K562 (cell line): Measurements from ENCODE around the gene FAM234B. TPM values are rescaled to one million over a fixed set of nuclear protein-coding genes. Genes with fewer than 3 reads are reported as not detected.

Experiments used
- ATAC-seq: fragments of 200-7000 bp; cut with Tn5 transposase; 3 replicates; pipeline ENCODE4 v1.9.1; 2020; ENCODE audit warnings: moderate library complexity
- BruUV-seq: library from RNA; stranded (reverse); fragments of 400-500 nt; replicated peaks from 2 replicates; lab custom pipeline; 2021; lab: Mats Ljungman, UMichigan
- CTCF ChIA-PET: fragments of 300-600 bp; formaldehyde crosslinking; extraction: SDS; loops from one replicate; lab custom pipeline; 2021; ENCODE audit warnings: low intra/inter-chr PET ratio; lab: Yijun Ruan, JAX
- POLR2A ChIA-PET: fragments of 300-600, 350-650 bp; sonication (Branson Sonifier 250); formaldehyde crosslinking; extraction: SDS; loops from one replicate; lab custom pipeline; 2021; ENCODE audit warnings: antibody characterized with exemption, inconsistent platforms; lab: Yijun Ruan, JAX
- DNase-seq, 4 experiments: peaks; one replicate each; pipeline versions ENCODE4 v3.0.0 to v3.0.0-alpha.2; 2011 to 2018; ENCODE audit warnings: low spot score in 3 of 4, mixed read lengths in 3 of 4; ENCODE audit errors: extremely low read depth in 1 of 4
- FAIRE-seq: peaks from 2 replicates; lab custom pipeline; 2011; peaks lifted over from hg19 to GRCh38; lab: Jason Lieb, UNC
- H2AFZ ChIP-seq: 2 replicates; pipeline ENCODE4 v1.6.0; 2011; ENCODE audit warnings: low read depth, low read length, control low read depth, inconsistent platforms
- H3K27ac ChIP-seq: fragments of 200-600 bp; 3 replicates; pipeline ENCODE4 v1.8.0; 2011; ENCODE audit warnings: low read depth, mild to moderate bottlenecking, control low read depth, inconsistent platforms, low read length, moderate library complexity, mixed read lengths; ENCODE audit errors: extremely low read depth
- H3K27me3 ChIP-seq, 2 experiments: fragments of 300-600 bp in 1 of 2; 2 replicates in 1 of 2; 3 replicates in 1 of 2; pipeline versions ENCODE4 v1.6.0 to v1.8.0; 2011; ENCODE audit warnings: inconsistent platforms in 2 of 2, low read length in 2 of 2, mild to moderate bottlenecking in 1 of 2, mixed read lengths in 1 of 2, moderate library complexity in 1 of 2; ENCODE audit not compliant: control insufficient read depth in 2 of 2, insufficient read depth in 2 of 2
- H3K36me3 ChIP-seq: fragments of 300-600 bp; 3 replicates; pipeline ENCODE4 v1.8.0; 2011; ENCODE audit warnings: mild to moderate bottlenecking, low read length, inconsistent platforms; ENCODE audit not compliant: control insufficient read depth, insufficient read depth
- H3K4me1 ChIP-seq, 2 experiments: fragments of 200-600 bp in 1 of 2; replicated peaks in 1 of 2; 2 replicates in 1 of 2; 3 replicates in 1 of 2; pipeline versions ENCODE4 v1.5.1 to v1.8.0; 2011; ENCODE audit warnings: inconsistent platforms in 2 of 2, low read length in 2 of 2, mild to moderate bottlenecking in 1 of 2, mixed read lengths in 1 of 2, moderate library complexity in 1 of 2; ENCODE audit not compliant: control insufficient read depth in 2 of 2, insufficient read depth in 2 of 2
- H3K4me2 ChIP-seq: 2 replicates; pipeline ENCODE4 v1.6.1; 2011; ENCODE audit warnings: low read length, control low read depth, inconsistent platforms, mixed read lengths; ENCODE audit not compliant: insufficient read depth
- H3K4me3 ChIP-seq: fragments of 200-600 bp; sonication (generic), shearing (Covaris generic); 2 replicates; pipeline ENCODE4 v1.5.1; 2016; ENCODE audit warnings: control low read depth, inconsistent platforms
- H3K79me2 ChIP-seq: fragments of 200-600 bp; 3 replicates; pipeline ENCODE4 v1.8.0; 2011; ENCODE audit warnings: low read length, inconsistent platforms; ENCODE audit not compliant: control insufficient read depth, insufficient read depth
- H3K9ac ChIP-seq, 2 experiments: 2 replicates each; pipeline versions ENCODE4 v1.6.0 to v1.6.1; 2011; ENCODE audit warnings: low read depth in 2 of 2, low read length in 2 of 2, control low read depth in 1 of 2, inconsistent platforms in 1 of 2, mild to moderate bottlenecking in 1 of 2, mixed read lengths in 1 of 2; ENCODE audit not compliant: insufficient read depth in 1 of 2
- H3K9me1 ChIP-seq: one replicate; pipeline ENCODE4 v1.6.0; 2011; ENCODE audit warnings: inconsistent platforms, mild to moderate bottlenecking, low read length, moderate library complexity; ENCODE audit not compliant: control insufficient read depth, insufficient read depth
- H3K9me3 ChIP-seq: replicated peaks from 2 replicates; pipeline ENCODE4 v1.5.1; 2011; ENCODE audit warnings: low read depth, low read length, inconsistent platforms; ENCODE audit not compliant: control insufficient read depth, insufficient read depth
- H4K20me1 ChIP-seq: replicated peaks from 2 replicates; pipeline ENCODE4 v1.6.1; 2011; ENCODE audit warnings: low read length, inconsistent platforms, mixed read lengths; ENCODE audit not compliant: control insufficient read depth, insufficient read depth
- ARID1B ChIP-seq: fragments of 450-650 bp; IDR thresholded peaks from 2 replicates; pipeline ENCODE4 v1.6.1; 2016; ENCODE audit warnings: antibody characterized with exemption, mild to moderate bottlenecking, inconsistent platforms
- ATF3 ChIP-seq, 2 experiments: fragments of 450-650 bp in 1 of 2; sonication (generic) in 1 of 2; formaldehyde crosslinking in 1 of 2; IDR thresholded peaks in 1 of 2; conservative IDR thresholded peaks in 1 of 2; 2 replicates each; pipeline versions ENCODE4 v1.6.1 to v1.8.1; 2016 to 2023; ENCODE audit warnings: mild to moderate bottlenecking in 2 of 2, moderate library complexity in 2 of 2, inconsistent platforms in 1 of 2, missing genetic modification reagents in 1 of 2
- CCNT2 ChIP-seq: IDR thresholded peaks from 2 replicates; pipeline ENCODE4 v1.6.1; 2011; ENCODE audit warnings: borderline replicate concordance, low read depth, mild to moderate bottlenecking, moderate library complexity, mixed read lengths, low read length; ENCODE audit not compliant: insufficient read length; ENCODE audit errors: extremely low read depth
- COPS2 ChIP-seq: fragments of 450-650 bp; conservative IDR thresholded peaks from 2 replicates; pipeline ENCODE4 v1.6.1; 2016; ENCODE audit warnings: mild to moderate bottlenecking, moderate library complexity
- CREB5 ChIP-seq: fragments of 250-450 bp; sonication (Bioruptor Pico); IDR thresholded peaks from 2 replicates; pipeline ENCODE4 v1.5.0; 2020; ENCODE audit warnings: mild to moderate bottlenecking
- LEF1 ChIP-seq: fragments of 450-650 bp; IDR thresholded peaks from 2 replicates; pipeline ENCODE4 v1.6.1; 2016; ENCODE audit warnings: mild to moderate bottlenecking
- MIER1 ChIP-seq: fragments of 450-650 bp; IDR thresholded peaks from 2 replicates; pipeline ENCODE4 v1.6.1; 2016; ENCODE audit warnings: antibody characterized with exemption, mild to moderate bottlenecking, low read depth
- MTA2 ChIP-seq: fragments of 450-650 bp; IDR thresholded peaks from 2 replicates; pipeline ENCODE4 v1.6.1; 2016; ENCODE audit warnings: low read depth
- NCOA6 ChIP-seq: fragments of 450-650 bp; IDR thresholded peaks from 2 replicates; pipeline ENCODE4 v1.6.1; 2017; ENCODE audit warnings: mild to moderate bottlenecking
- NFRKB ChIP-seq: fragments of 450-650 bp; IDR thresholded peaks from 2 replicates; pipeline ENCODE4 v1.6.1; 2016; ENCODE audit warnings: low read depth
- NFYB ChIP-seq: IDR thresholded peaks from 2 replicates; pipeline ENCODE4 v1.6.1; 2011; ENCODE audit warnings: mild to moderate bottlenecking, moderate library complexity; ENCODE audit not compliant: insufficient read length; ENCODE audit errors: extremely low read depth
- NR2F6 ChIP-seq: fragments of 450-650 bp; formaldehyde crosslinking; IDR thresholded peaks from 2 replicates; pipeline ENCODE4 v1.4.0; 2020; ENCODE audit warnings: mild to moderate bottlenecking
- SMARCE1 ChIP-seq: fragments of 450-650 bp; IDR thresholded peaks from 2 replicates; pipeline ENCODE4 v1.7.1; 2016; ENCODE audit warnings: mild to moderate bottlenecking
- SRSF1 ChIP-seq: fragments of 200-400 bp; formaldehyde crosslinking; IDR thresholded peaks from 2 replicates; pipeline ENCODE4 v1.6.1; 2017; ENCODE audit warnings: mild to moderate bottlenecking, low read depth, low read length, moderate library complexity
- TAL1 ChIP-seq: fragments of 450-650 bp; IDR thresholded peaks from 2 replicates; pipeline ENCODE4 v1.6.1; 2016; ENCODE audit warnings: mild to moderate bottlenecking
- TRIM28 ChIP-seq: fragments of 450-650 bp; IDR thresholded peaks from 2 replicates; pipeline ENCODE4 v1.6.1; 2017
- ZBTB33 ChIP-seq: sonication (generic); formaldehyde crosslinking; IDR thresholded peaks from 2 replicates; pipeline ENCODE4 v1.8.1; 2023; ENCODE audit warnings: mild to moderate bottlenecking, missing genetic modification reagents
- ZNF23 ChIP-seq: fragments of 250-450 bp; sonication (Bioruptor Pico); IDR thresholded peaks from 2 replicates; pipeline ENCODE4 v1.4.0; 2020; ENCODE audit warnings: mild to moderate bottlenecking
- ZNF3 ChIP-seq: fragments of 250-450 bp; sonication (Bioruptor Pico); IDR thresholded peaks from 2 replicates; pipeline ENCODE4 v1.5.0; 2021; ENCODE audit warnings: mild to moderate bottlenecking, moderate library complexity
- ZNF76 ChIP-seq: fragments of 250-450 bp; sonication (Bioruptor Pico); IDR thresholded peaks from 2 replicates; pipeline ENCODE4 v1.4.0; 2020; ENCODE audit warnings: mild to moderate bottlenecking, moderate library complexity, borderline replicate concordance
- WGBS: fragments of 100-300 bp; shearing (Covaris generic); methylation state at CpG from one replicate; pipeline ENCODE4 v1.1.6; 2016; ENCODE audit warnings: low coverage, mixed read lengths; ENCODE audit not compliant: insufficient coverage; ENCODE audit errors: missing lambda C conversion rate; 5-methylcytosine and 5-hydroxymethylcytosine counted together
- in situ Hi-C: fragments of 300-500 bp; cut with MboI; formaldehyde crosslinking; loops from 4 replicates; pipeline ENCODE4 v1.15.0; 2018; ENCODE audit warnings: inconsistent platforms, mixed read lengths
- intact Hi-C: fragments of 100-400 bp; cut with micrococcal nuclease; formaldehyde crosslinking; loops from 2 replicates; pipeline ENCODE4 v1.14.2; 2022
- polyA plus RNA-seq, 8 experiments: library from polyadenylated mRNA; depleted of rRNA in 4 of 8; stranded (reverse) in 5 of 8; unstranded in 3 of 8; fragments of >200 nt; fragmentation: Nextera tagmentation in 2 of 8; fragmentation: Illumina TruSeq in 1 of 8; extraction: Ambion mirVana in 2 of 8; extraction: Trizol in 1 of 8; gene quantifications; 2 replicates each; pipeline versions ENCODE4 v1.2.1 to v1.2.3, GENCODE V29; 2011 to 2014; ENCODE audit warnings: inconsistent platforms in 1 of 8, missing spikeins in 1 of 8
- total RNA-seq, 7 experiments: library from RNA; depleted of rRNA in 6 of 7; stranded (reverse); fragments of >200 nt in 6 of 7; fragmentation: Illumina TruSeq in 2 of 7; extraction: Trizol in 2 of 7; gene quantifications; 2 replicates each; pipeline versions ENCODE4 v1.2.1 to v1.2.3, GENCODE V29; 2011 to 2021; ENCODE audit warnings: low replicate concordance in 1 of 7

Gene FAM234B
- total and polyA plus RNA-seq, 9 of the 15 experiments (the other 6 are each of a cell fraction or from before 2014, with no cell fraction given), result 1.00 to 4.3 (median 2.0) TPM

DNA sequence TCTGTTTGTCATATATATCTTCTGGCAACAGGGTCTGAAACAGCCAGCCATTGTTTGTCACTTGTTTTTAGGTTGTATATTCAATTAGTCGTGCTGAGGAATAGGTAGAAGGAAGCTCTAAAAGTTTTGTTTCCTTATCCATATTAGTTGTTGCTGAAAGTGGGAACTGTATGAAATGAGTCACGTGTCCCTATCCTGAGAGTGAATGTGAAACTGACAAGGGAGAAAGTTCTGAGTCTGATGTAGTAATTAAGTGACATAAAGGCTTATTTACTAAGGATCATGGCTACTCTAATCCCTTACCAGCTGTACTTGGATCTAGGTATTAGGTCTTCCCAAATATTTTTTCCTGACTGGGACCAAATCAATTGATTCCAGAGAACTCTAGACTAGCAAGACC is 16.4 kb downstream of the FAM234B start (continued):
- TF ChIP-seq ATF3 (IDR thresholded peaks at IDR 0.05) (no peak), ATF3 (CRISPR knock-in tag; conservative IDR thresholded peaks at IDR 0.05) (no peak), CCNT2 (no peak), NFYB (no peak), NR2F6 (CRISPR knock-in tag) (no peak), ZNF76 (CRISPR knock-in tag) (no peak), SRSF1 (no peak), MTA2 (no peak), CREB5 (CRISPR knock-in tag) (no peak)

- no peaks in the 10 kb centered on the region for H3K9me1 ChIP-seq
- H3K4me3 ChIP-seq, result no peak overlapping the region
- ATAC-seq (peak; percentile 52), FAIRE-seq (peak; percentile 79), DNase-seq (peak in 3 of 4 experiments; percentile 12 to 54 (median 46))
- H3K36me3 ChIP-seq, result no peaks in the 10 kb centered on the region; the same call in 2 of the 3 replicates
- no peaks in the 10 kb centered on the region for H3K27me3 ChIP-seq
- no peaks in the 10 kb centered on the region for H4K20me1 ChIP-seq
- no TSS peak for BruUV-seq
- peaks cover 0 to 4% of the 10 kb centered on the region in 2 experiments; a peak in 2 of 5 replicates for H3K4me1 ChIP-seq
- H3K9me3 ChIP-seq, result peaks cover 3% of the 10 kb centered on the region
- ChIA-PET POLR2A (interaction anchor here (0.5 kb wide), 1 partner anchor 102 kb away, joined by 3 read pairs; no protein-coding TSS in a partner anchor), CTCF (no interaction called here)
- in situ Hi-C loops, result no loop called here
- intact Hi-C loops, result no loop called here
- peak overlapping the region; percentile 62 for H3K4me2 ChIP-seq
- 14% methylated on average over 5 of the region's 5 CpGs for WGBS
- no peak overlapping the region for H2AFZ ChIP-seq
- no peaks in the 10 kb centered on the region for H3K79me2 ChIP-seq
- H3K27ac ChIP-seq, result no peak overlapping the region; the same call in 2 of the 3 replicates
- H3K9ac ChIP-seq, result no peak overlapping the region
- TF ChIP-seq ZNF23 (no peak), ZNF3 (CRISPR knock-in tag) (no peak), LEF1 (0 out of 2 replicates have a peak, but pooled peaks have one; percentile 19), TRIM28 (peak; percentile 74; the same call in 1 of the 2 replicates), MIER1 (no peak), SMARCE1 (peak; percentile 50; the same call in 1 of the 2 replicates), NCOA6 (no peak), COPS2 (no peak), ARID1B (peak; percentile 92), TAL1 (peak; percentile 92), ZBTB33 (CRISPR knock-in tag) (no peak), NFRKB (no peak)
Observed at GRCh38 chr12:13061377-13061776, 17.2 kb downstream of the FAM234B start.
